ENCODE data around the gene ARFIP2. TPM values are rescaled to one million over a fixed set of nuclear protein-coding genes. Genes with fewer than 3 reads are reported as not detected.

ARFIP2 gene
- total RNA-seq, 1 donor from 2014 or later = 54.0 TPM

DNA sequence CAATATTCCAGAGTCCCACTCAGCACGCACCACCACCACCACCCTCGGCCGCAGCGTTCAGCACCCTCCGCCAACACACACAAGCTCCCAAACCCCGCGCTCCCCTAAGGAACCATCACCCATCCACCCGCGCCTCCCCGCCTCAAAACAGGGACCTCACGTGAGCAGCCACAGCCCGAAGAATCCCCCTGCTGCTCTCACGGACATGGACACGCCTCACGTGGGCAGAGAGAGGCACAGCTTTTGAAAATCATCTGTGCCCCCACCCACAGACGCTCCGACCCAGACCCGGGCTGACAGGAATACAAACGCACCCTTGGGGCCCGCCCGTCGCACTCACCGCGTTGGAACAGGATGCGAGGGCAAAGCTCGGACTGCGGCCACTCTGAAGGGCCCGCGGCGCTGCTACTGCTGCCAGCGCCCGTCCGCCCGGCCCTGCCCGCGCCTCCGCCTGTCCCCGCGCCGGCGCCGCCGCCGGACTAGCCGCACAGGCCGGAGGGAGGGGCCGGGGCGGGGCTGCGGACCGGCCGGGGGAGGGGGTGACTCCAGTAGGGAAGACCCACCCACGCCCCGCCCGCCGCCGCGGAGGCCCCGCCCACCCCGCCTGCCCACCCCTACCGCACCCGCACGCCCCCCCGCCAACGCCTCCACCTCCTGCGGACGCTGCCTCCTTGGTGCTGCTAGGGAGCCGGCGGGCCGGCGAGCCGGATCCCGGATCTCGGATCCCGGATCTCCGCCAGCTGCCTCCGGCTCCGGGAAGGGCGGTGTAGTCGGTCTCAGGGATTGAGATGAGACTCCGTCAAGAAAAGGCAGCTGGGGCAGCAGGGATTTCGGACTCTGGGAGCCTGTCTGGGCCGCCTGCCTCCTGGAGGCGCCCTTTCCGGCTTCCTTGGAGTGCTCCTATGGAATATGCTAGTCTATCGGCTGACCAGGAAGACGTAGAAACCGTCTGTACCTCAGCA, 7.4 kb downstream of the ARFIP2 start, which contains the start of gene TRIM3:
Gene TRIM3, minus strand, starts transcription at position 491 of the 962 bp plus-strand sequence. CDS start 8,246 bp downstream, outside the sequence.
- TF ChIP-seq POLR2AphosphoS5 (IDR thresholded peaks at IDR 0.05; ENCODE audit: insufficient read depth in 1 of 2, low read depth in 1 of 2) (peak in 1 of 2 donors; percentile 88), POLR2A (IDR thresholded peaks at IDR 0.05) (peak in 1 of 2 donors; percentile 88)
- TF ChIP-seq, protein P1, sequence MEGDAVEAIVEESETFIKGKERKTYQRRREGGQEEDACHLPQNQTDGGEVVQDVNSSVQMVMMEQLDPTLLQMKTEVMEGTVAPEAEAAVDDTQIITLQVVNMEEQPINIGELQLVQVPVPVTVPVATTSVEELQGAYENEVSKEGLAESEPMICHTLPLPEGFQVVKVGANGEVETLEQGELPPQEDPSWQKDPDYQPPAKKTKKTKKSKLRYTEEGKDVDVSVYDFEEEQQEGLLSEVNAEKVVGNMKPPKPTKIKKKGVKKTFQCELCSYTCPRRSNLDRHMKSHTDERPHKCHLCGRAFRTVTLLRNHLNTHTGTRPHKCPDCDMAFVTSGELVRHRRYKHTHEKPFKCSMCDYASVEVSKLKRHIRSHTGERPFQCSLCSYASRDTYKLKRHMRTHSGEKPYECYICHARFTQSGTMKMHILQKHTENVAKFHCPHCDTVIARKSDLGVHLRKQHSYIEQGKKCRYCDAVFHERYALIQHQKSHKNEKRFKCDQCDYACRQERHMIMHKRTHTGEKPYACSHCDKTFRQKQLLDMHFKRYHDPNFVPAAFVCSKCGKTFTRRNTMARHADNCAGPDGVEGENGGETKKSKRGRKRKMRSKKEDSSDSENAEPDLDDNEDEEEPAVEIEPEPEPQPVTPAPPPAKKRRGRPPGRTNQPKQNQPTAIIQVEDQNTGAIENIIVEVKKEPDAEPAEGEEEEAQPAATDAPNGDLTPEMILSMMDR (IDR thresholded peaks at IDR 0.05) = no peak
- intact Hi-C loops (cut with DNase I) = no loop called here
- peaks cover 43% of the 10 kb centered on the region for H3K4me1 ChIP-seq

DNA sequence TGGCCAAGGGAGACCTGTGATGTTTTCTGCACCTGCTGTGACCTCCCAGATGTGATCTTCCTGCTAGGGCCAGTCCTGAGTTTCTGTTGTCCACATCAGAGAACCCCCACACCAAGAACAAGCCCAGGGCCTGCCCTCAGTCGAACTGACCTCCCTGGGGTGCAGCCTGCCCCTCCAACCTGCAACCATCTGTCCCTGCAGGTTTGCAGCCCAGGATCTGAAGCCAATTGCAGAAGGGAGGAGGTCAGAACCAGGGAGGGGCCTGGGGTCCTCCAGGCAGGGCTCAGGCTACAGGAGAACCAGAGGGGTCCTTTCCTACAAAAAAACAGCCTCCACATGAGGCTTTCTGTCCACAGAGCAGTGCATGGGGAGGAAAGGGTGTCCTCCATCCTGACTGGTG, 8.2 kb downstream of the ARFIP2 start:
- Histone ChIP-seq H3K27me3 (no peaks in the 10 kb centered on the region), H3K4me1 (peaks cover 44% of the 10 kb centered on the region), H3K4me3 (peak overlapping the region; percentile 76 to 95), H3K9me3 (no peaks in the 10 kb centered on the region), H3K27ac (peak overlapping the region; percentile 93), H3K36me3 (peaks cover 0 to 14% of the 10 kb centered on the region in 2 donors)
- intact Hi-C loops (cut with DNase I) = no loop called here
- DNase-seq (ENCODE audit: extremely low spot score in 2 of 2) = no peak
- no peak for TF ChIP-seq POLR2A (IDR thresholded peaks at IDR 0.05)
- TF ChIP-seq, protein P1 (IDR thresholded peaks at IDR 0.05) = no peak
- TF ChIP-seq POLR2AphosphoS5 (IDR thresholded peaks at IDR 0.05; ENCODE audit: insufficient read depth in 1 of 2, low read depth in 1 of 2) = no peak

More for the DNA sequence above, 7.4 kb downstream of the ARFIP2 start, which contains the start of gene TRIM3:
- H3K4me3 ChIP-seq = peak within 1 kb of the TSS; percentile 76 to 95
- peaks cover 0 to 21% of the 10 kb centered on the region in 2 donors for H3K36me3 ChIP-seq
- no peaks in the 10 kb centered on the region for H3K27me3 ChIP-seq
- H3K27ac ChIP-seq = peak within 1 kb of the TSS; percentile 93
- DNase-seq (ENCODE audit: extremely low spot score in 2 of 2) = no peak
- H3K9me3 ChIP-seq = no peaks in the 10 kb centered on the region

DNA sequence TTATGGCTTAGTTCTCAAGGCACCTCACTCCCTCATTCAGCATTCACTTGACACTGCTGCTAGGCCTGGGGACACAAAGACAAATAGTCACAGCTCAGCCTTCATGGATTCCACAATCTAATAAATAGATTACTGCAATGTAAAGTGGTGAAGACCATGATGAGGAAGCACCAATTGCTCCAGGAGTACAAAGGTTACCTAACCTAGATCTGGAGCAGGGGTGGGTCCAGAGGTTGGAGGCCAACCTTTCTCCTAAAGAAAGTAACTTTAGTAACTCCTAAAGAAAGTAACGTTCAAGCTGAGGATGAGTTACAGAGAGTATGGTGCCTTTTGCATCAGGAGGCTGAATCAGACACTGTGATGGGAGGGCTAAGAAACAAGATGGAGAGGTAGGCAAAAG, 11.5 kb downstream of the ARFIP2 start:
- H3K4me1 ChIP-seq = peaks cover 38% of the 10 kb centered on the region
- no peak for TF ChIP-seq POLR2AphosphoS5 (IDR thresholded peaks at IDR 0.05; ENCODE audit: insufficient read depth in 1 of 2, low read depth in 1 of 2)
- TF ChIP-seq, protein P1 (IDR thresholded peaks at IDR 0.05) = no peak
- TF ChIP-seq POLR2A (IDR thresholded peaks at IDR 0.05) = no peak
- intact Hi-C loops (cut with DNase I) = no loop called here

DNA sequence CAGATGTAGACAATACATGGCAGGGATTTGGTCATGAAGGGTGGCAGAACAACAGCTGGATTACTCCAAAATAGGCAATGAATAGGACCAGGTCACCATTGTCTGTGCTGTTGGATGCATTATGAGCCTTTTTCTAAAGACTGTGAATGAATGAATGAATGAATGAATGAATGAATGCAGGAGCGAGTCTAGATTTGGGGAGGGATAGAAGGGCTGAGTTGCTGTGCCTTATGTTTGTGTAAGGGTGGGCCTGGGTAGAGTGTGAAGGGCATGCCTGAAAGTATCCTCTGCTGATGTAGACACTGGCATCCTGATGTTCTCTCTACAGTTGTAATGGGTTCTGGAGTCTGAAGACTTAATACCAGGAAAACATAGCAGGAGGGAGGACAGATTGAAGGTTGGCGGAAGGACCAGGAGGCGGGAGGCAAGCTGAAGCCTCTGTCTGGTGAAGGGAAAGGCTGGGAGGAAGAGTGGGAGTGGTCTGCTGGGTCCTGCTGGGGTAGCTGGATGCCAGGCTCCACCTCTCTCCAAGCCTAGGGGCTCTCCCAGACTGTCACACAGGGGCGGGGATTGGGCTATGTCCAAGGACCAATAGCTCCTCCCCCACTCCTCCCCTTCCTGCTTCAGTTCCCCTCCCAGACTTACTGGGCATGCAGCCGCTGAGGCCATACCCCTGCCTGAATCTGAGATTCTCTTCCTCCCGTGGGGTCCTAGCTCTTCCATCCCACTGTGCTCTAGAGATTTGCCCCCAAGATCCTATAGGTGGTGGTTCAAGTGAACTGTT, 12.2 kb downstream of the ARFIP2 start:
- no peak for DNase-seq (ENCODE audit: extremely low spot score in 2 of 2)
- H3K4me3 ChIP-seq = no peak overlapping the region

More for the DNA sequence above, 11.5 kb downstream of the ARFIP2 start:
- Histone ChIP-seq H3K27ac (peak overlapping the region; percentile 64), H3K4me3 (no peak overlapping the region), H3K27me3 (no peaks in the 10 kb centered on the region), H3K36me3 (no peaks in the 10 kb centered on the region), H3K9me3 (no peaks in the 10 kb centered on the region)
- DNase-seq (ENCODE audit: extremely low spot score in 2 of 2) = no peak

More for the DNA sequence above, 12.2 kb downstream of the ARFIP2 start:
- peak overlapping the region; percentile 64 for H3K27ac ChIP-seq
- H3K9me3 ChIP-seq = no peaks in the 10 kb centered on the region
- no peaks in the 10 kb centered on the region for H3K27me3 ChIP-seq
- intact Hi-C loops (cut with DNase I) = no loop called here
- peaks cover 33% of the 10 kb centered on the region for H3K4me1 ChIP-seq
- H3K36me3 ChIP-seq = peaks cover 0 to 5% of the 10 kb centered on the region in 2 donors
- TF ChIP-seq POLR2A (IDR thresholded peaks at IDR 0.05) (no peak), POLR2AphosphoS5 (IDR thresholded peaks at IDR 0.05; ENCODE audit: insufficient read depth in 1 of 2, low read depth in 1 of 2) (peak in 1 of 2 donors; percentile 44)
- TF ChIP-seq, protein P1 (IDR thresholded peaks at IDR 0.05) = no peak
